IMR-90 (cell line): ENCODE results near the gene PPY. TPM values are rescaled to one million over a fixed set of nuclear protein-coding genes. Genes with fewer than 3 reads are reported as not detected.

Source experiments
- ATAC-seq: fragments of 200-7000 bp; cut with Tn5 transposase; 2 replicates; pipeline ENCODE4 v1.9.1; 2020; ENCODE audit warnings: low read depth, mild to moderate bottlenecking, moderate library complexity
- BruUV-seq: library from RNA; stranded (reverse); fragments of 400-500 nt; replicated peaks from 2 replicates; lab custom pipeline; 2021; lab: Mats Ljungman, UMichigan
- CTCF ChIA-PET: fragments of 300-600 bp; formaldehyde crosslinking; extraction: SDS; loops from one replicate; lab custom pipeline; 2021; ENCODE audit warnings: antibody characterized with exemption; lab: Yijun Ruan, JAX
- POLR2A ChIA-PET: fragments of 300-600 bp; sonication (Branson Sonifier 250); formaldehyde crosslinking; loops from one replicate; lab custom pipeline; 2022; ENCODE audit warnings: antibody characterized with exemption; ENCODE audit not compliant: unreplicated experiment; lab: Charles Lee
- DNase-seq: peaks from one replicate; pipeline ENCODE4 v3.0.0; 2013
- H2AFZ ChIP-seq: replicated peaks from 2 replicates; pipeline ENCODE3; 2013; ENCODE audit warnings: low read length, mild to moderate bottlenecking; ENCODE audit not compliant: poor library complexity
- H2AK5ac ChIP-seq: 2 replicates; pipeline ENCODE4 v1.6.1; 2013; ENCODE audit warnings: low read depth, low read length, inconsistent platforms
- H2AK9ac ChIP-seq: replicated peaks from 2 replicates; pipeline ENCODE3; 2013; ENCODE audit warnings: mild to moderate bottlenecking, low read depth, low read length, moderate library complexity; ENCODE audit not compliant: poor library complexity
- H2BK120ac ChIP-seq: 2 replicates; pipeline ENCODE4 v1.6.1; 2013; ENCODE audit warnings: low read depth, low read length, inconsistent platforms
- H2BK15ac ChIP-seq: 3 replicates; pipeline ENCODE4 v1.6.1; 2013; ENCODE audit warnings: low read depth, low read length, inconsistent platforms
- H2BK20ac ChIP-seq: 2 replicates; pipeline ENCODE4 v1.6.1; 2013; ENCODE audit warnings: low read depth, mild to moderate bottlenecking, inconsistent platforms, low read length, moderate library complexity
- H2BK5ac ChIP-seq: 2 replicates; pipeline ENCODE4 v1.6.1; 2013; ENCODE audit warnings: mild to moderate bottlenecking, low read depth, low read length, inconsistent platforms; ENCODE audit not compliant: poor library complexity, severe bottlenecking
- H3K14ac ChIP-seq: replicated peaks from 2 replicates; pipeline ENCODE4 v1.6.1; 2013; ENCODE audit warnings: low read depth, low read length, inconsistent platforms
- H3K18ac ChIP-seq: 2 replicates; pipeline ENCODE4 v1.6.1; 2013; ENCODE audit warnings: low read depth, low read length, control low read depth
- H3K23ac ChIP-seq: 2 replicates; pipeline ENCODE4 v1.6.1; 2013; ENCODE audit warnings: low read depth, low read length, inconsistent platforms
- H3K27ac ChIP-seq: 2 replicates; pipeline ENCODE4 v1.5.1; 2013; ENCODE audit warnings: mild to moderate bottlenecking, control low read depth, low read length; ENCODE audit not compliant: insufficient read depth
- H3K27me3 ChIP-seq: 2 replicates; pipeline ENCODE4 v1.6.1; 2013; ENCODE audit warnings: low read length; ENCODE audit not compliant: control insufficient read depth, insufficient read depth
- H3K36me3 ChIP-seq: 2 replicates; pipeline ENCODE4 v1.6.1; 2013; ENCODE audit warnings: low read length, mixed read lengths; ENCODE audit not compliant: control insufficient read depth, insufficient read depth
- H3K4ac ChIP-seq: 2 replicates; pipeline ENCODE4 v1.6.1; 2013; ENCODE audit warnings: low read depth, low read length, inconsistent platforms
- H3K4me1 ChIP-seq: 2 replicates; pipeline ENCODE4 v1.6.1; 2013; ENCODE audit warnings: low read length, mixed read lengths; ENCODE audit not compliant: control insufficient read depth, insufficient read depth
- H3K4me2 ChIP-seq: 2 replicates; pipeline ENCODE4 v1.6.1; 2013; ENCODE audit warnings: low read depth, mild to moderate bottlenecking, control low read depth, low read length, moderate library complexity
- H3K4me3 ChIP-seq: 2 replicates; pipeline ENCODE4 v1.5.1; 2013; ENCODE audit warnings: low read depth, mild to moderate bottlenecking, control low read depth, low read length, moderate library complexity; ENCODE audit not compliant: insufficient read depth
- H3K56ac ChIP-seq: 2 replicates; pipeline ENCODE4 v1.6.1; 2013; ENCODE audit warnings: low read length, inconsistent platforms; ENCODE audit not compliant: insufficient read depth; ENCODE audit errors: extremely low read depth
- H3K79me1 ChIP-seq, 2 experiments: 2 replicates each; pipeline ENCODE4 v1.6.1; 2013; ENCODE audit warnings: low read length in 2 of 2, inconsistent platforms in 1 of 2, low read depth in 1 of 2
- H3K9ac ChIP-seq: 2 replicates; pipeline ENCODE4 v1.6.1; 2013; ENCODE audit warnings: low read depth, low read length, control low read depth
- H3K9me1 ChIP-seq: 2 replicates; pipeline ENCODE4 v1.6.1; 2013; ENCODE audit warnings: low read length, inconsistent platforms; ENCODE audit not compliant: insufficient read depth
- H3K9me3 ChIP-seq: 2 replicates; pipeline ENCODE4 v1.6.1; 2013; ENCODE audit warnings: low read length; ENCODE audit not compliant: control insufficient read depth, insufficient read depth
- H4K20me1 ChIP-seq: 2 replicates; pipeline ENCODE4 v1.6.1; 2013; ENCODE audit warnings: low read length, inconsistent platforms; ENCODE audit not compliant: insufficient read depth
- H4K5ac ChIP-seq: 2 replicates; pipeline ENCODE4 v1.6.1; 2013; ENCODE audit warnings: mild to moderate bottlenecking, low read depth, low read length, control low read depth
- H4K8ac ChIP-seq, 2 experiments: 2 replicates each; pipeline ENCODE4 v1.6.1; 2013; ENCODE audit warnings: low read depth in 2 of 2, low read length in 2 of 2, control low read depth in 1 of 2, inconsistent platforms in 1 of 2
- H4K91ac ChIP-seq: 2 replicates; pipeline ENCODE4 v1.6.1; 2013; ENCODE audit warnings: low read depth, low read length, inconsistent platforms; ENCODE audit not compliant: insufficient read depth
- BHLHE40 ChIP-seq: fragments of 150-350 bp; IDR thresholded peaks from 2 replicates; pipeline ENCODE4 v1.6.1; 2016; ENCODE audit warnings: mild to moderate bottlenecking, low read depth, low read length
- CEBPB ChIP-seq: IDR thresholded peaks from 2 replicates; pipeline ENCODE4 v1.6.1; 2012; ENCODE audit warnings: low read depth, low read length, improper control_type of control experiment
- CHD1 ChIP-seq: IDR thresholded peaks from 2 replicates; pipeline ENCODE4 v1.6.1; 2012; ENCODE audit warnings: low read depth, low read length, improper control_type of control experiment
- FOS ChIP-seq: fragments of 150-350 bp; IDR thresholded peaks from 2 replicates; pipeline ENCODE4 v1.6.1; 2016; ENCODE audit warnings: low read depth, low read length
- MAFK ChIP-seq: IDR thresholded peaks from 2 replicates; pipeline ENCODE4 v1.6.1; 2012; ENCODE audit warnings: low read depth, low read length, improper control_type of control experiment
- MAZ ChIP-seq: IDR thresholded peaks from 2 replicates; pipeline ENCODE4 v1.6.1; 2012; ENCODE audit warnings: low read depth, mild to moderate bottlenecking, low read length, improper control_type of control experiment, moderate library complexity, borderline replicate concordance
- MXI1 ChIP-seq: IDR thresholded peaks from 2 replicates; pipeline ENCODE4 v1.6.1; 2012; ENCODE audit warnings: low read depth, mild to moderate bottlenecking, low read length, moderate library complexity, borderline replicate concordance
- NFE2L2 ChIP-seq: fragments of 150-350 bp; IDR thresholded peaks from 2 replicates; pipeline ENCODE4 v1.6.1; 2016; ENCODE audit warnings: low read depth, mild to moderate bottlenecking, low read length
- POLR2A ChIP-seq: IDR thresholded peaks from 2 replicates; pipeline ENCODE4 v1.6.1; 2012; ENCODE audit warnings: mild to moderate bottlenecking, low read depth, low read length
- RAD21 ChIP-seq: IDR thresholded peaks from 2 replicates; pipeline ENCODE4 v1.6.1; 2012; ENCODE audit warnings: low read length, improper control_type of control experiment
- RCOR1 ChIP-seq: IDR thresholded peaks from 2 replicates; pipeline ENCODE4 v1.6.1; 2012; ENCODE audit warnings: mild to moderate bottlenecking, low read length, improper control_type of control experiment; ENCODE audit not compliant: insufficient replicate concordance
- RFX5 ChIP-seq: IDR thresholded peaks from 2 replicates; pipeline ENCODE4 v1.8.0; 2012; ENCODE audit warnings: low read depth, mild to moderate bottlenecking, low read length, moderate library complexity
- SMC3 ChIP-seq: fragments of 150-350 bp; IDR thresholded peaks from 2 replicates; pipeline ENCODE4 v1.6.1; 2016; ENCODE audit warnings: low read depth, mild to moderate bottlenecking, antibody characterized with exemption, low read length, moderate library complexity
- WGBS, 2 experiments: methylation state at CpG; one replicate each; pipeline versions ENCODE4 v1.1.5 to v1.1.7; 2013; ENCODE audit warnings: missing lambda C conversion rate in 2 of 2; ENCODE audit not compliant: insufficient read length in 1 of 2; ENCODE audit errors: extremely low coverage in 2 of 2; 5-methylcytosine and 5-hydroxymethylcytosine counted together
- dilution Hi-C: fragments of 300-500 bp; cut with HindIII; formaldehyde crosslinking; loops from one replicate; pipeline ENCODE4 v1.14.3; 2018; ENCODE audit warnings: low sequenced_read_pairs; ENCODE audit not compliant: unreplicated experiment
- in situ Hi-C: fragments of 300-500 bp; cut with MboI; formaldehyde crosslinking; loops from 3 replicates; pipeline ENCODE4 v1.14.3; 2019; ENCODE audit warnings: low sequenced_read_pairs, inconsistent platforms, mixed read lengths
- intact Hi-C: fragments of 100-400 bp; cut with micrococcal nuclease; formaldehyde crosslinking; loops from 2 replicates; pipeline ENCODE4 v1.10.0; 2022
- polyA plus RNA-seq, 3 experiments: library from polyadenylated mRNA; depleted of rRNA; stranded (reverse); fragments of >200 nt; gene quantifications; 2 replicates each; pipeline ENCODE4 v1.2.3, GENCODE V29; 2012; ENCODE audit warnings: low replicate concordance in 1 of 3
- total RNA-seq: library from RNA; depleted of rRNA; stranded (reverse); fragments of >200 nt; gene quantifications from 2 replicates; pipeline ENCODE4 v1.2.3, GENCODE V29; 2012
- TF ChIP-seq, protein P1 (sequence below): fragments of 150-350 bp; IDR thresholded peaks from 2 replicates; pipeline ENCODE4 v1.6.1; 2017; ENCODE audit warnings: mild to moderate bottlenecking, antibody characterized with exemption, low read length, low read depth
- TF ChIP-seq, protein P2 (sequence below): conservative IDR thresholded peaks from 2 replicates; pipeline ENCODE4 v1.5.1; 2012; ENCODE audit warnings: mild to moderate bottlenecking, low read depth, low read length, improper control_type of control experiment
- TF ChIP-seq, protein P3 (sequence below): fragments of 150-350 bp; IDR thresholded peaks from 2 replicates; pipeline ENCODE4 v1.6.1; 2016; ENCODE audit warnings: low read depth, mild to moderate bottlenecking, low read length, moderate library complexity, borderline replicate concordance

The PPY gene
- total and polyA plus RNA-seq, 2 of the 4 experiments (the other 2 are of a cell fraction): not detected

DNA sequence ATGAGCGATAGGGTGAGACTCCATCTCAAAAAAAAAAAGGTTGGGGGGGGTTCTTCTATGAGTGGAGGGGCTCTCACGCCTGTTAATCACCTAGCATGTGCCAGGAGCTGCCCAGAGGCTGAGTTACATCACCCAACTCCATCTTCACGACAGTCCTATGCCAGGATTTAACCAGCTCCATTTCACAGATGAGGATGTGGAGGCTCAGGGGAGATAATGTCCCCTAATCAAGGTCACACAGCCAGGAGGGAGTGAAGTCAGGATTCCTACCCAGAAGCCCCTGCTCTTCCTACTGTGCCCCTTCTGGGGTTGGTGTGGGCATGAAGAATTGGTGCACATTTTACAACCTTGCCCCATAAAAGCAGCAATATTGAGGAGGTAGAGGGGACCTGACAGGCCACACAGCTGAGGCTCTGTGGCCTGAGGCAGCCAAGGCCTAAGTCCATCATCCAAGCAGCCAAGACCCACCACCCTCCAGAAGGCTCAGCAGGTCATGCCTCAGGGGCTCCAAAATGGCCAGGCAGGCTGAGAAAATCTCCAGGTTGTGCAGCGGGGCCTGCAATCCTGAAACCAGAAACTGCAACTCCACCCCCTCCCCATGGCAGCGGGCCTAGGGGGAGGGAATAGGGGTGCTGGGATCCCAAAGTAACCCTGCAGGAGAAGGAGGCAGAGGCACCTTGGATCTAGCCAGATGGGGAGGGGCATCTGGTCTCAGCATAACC, 6.9 kb downstream of the PPY start:
- no peak overlapping the region for H3K18ac ChIP-seq
- no peak overlapping the region for H3K4me3 ChIP-seq
- no peak overlapping the region for H2BK15ac ChIP-seq
- no peak overlapping the region for H4K91ac ChIP-seq
- WGBS, 2 experiments: 100% methylated on average over 1 of the region's 5 CpGs; no CpG with 5 or more reads in 1 of the 2 experiments
- no peak overlapping the region for H2AK5ac ChIP-seq
- H2AFZ ChIP-seq: no peak overlapping the region
- no peaks in the 10 kb centered on the region for H4K20me1 ChIP-seq
- H3K4me1 ChIP-seq: no peaks in the 10 kb centered on the region; the same call in 1 of the 2 replicates
- H2AK9ac ChIP-seq: no peak overlapping the region
- dilution Hi-C loops (no loop called here), intact Hi-C loops (no loop called here), in situ Hi-C loops (no loop called here)
- H3K27ac ChIP-seq: no peak overlapping the region
- H3K36me3 ChIP-seq: no peaks in the 10 kb centered on the region
- no peak overlapping the region for H3K14ac ChIP-seq
- TF ChIP-seq MAZ: no peak
- no peak for TF ChIP-seq BHLHE40
- TF ChIP-seq CHD1: no peak
- TF ChIP-seq CEBPB: no peak
- no peak for TF ChIP-seq SMC3
- TF ChIP-seq FOS: no peak
- no peak for TF ChIP-seq MAFK
- TF ChIP-seq, protein P1, sequence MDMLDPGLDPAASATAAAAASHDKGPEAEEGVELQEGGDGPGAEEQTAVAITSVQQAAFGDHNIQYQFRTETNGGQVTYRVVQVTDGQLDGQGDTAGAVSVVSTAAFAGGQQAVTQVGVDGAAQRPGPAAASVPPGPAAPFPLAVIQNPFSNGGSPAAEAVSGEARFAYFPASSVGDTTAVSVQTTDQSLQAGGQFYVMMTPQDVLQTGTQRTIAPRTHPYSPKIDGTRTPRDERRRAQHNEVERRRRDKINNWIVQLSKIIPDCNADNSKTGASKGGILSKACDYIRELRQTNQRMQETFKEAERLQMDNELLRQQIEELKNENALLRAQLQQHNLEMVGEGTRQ: no peak
- TF ChIP-seq RCOR1: no peak
- TF ChIP-seq RFX5: no peak
- no peak for TF ChIP-seq RAD21
- TF ChIP-seq, protein P2, sequence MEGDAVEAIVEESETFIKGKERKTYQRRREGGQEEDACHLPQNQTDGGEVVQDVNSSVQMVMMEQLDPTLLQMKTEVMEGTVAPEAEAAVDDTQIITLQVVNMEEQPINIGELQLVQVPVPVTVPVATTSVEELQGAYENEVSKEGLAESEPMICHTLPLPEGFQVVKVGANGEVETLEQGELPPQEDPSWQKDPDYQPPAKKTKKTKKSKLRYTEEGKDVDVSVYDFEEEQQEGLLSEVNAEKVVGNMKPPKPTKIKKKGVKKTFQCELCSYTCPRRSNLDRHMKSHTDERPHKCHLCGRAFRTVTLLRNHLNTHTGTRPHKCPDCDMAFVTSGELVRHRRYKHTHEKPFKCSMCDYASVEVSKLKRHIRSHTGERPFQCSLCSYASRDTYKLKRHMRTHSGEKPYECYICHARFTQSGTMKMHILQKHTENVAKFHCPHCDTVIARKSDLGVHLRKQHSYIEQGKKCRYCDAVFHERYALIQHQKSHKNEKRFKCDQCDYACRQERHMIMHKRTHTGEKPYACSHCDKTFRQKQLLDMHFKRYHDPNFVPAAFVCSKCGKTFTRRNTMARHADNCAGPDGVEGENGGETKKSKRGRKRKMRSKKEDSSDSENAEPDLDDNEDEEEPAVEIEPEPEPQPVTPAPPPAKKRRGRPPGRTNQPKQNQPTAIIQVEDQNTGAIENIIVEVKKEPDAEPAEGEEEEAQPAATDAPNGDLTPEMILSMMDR: no peak
- no peak for TF ChIP-seq NFE2L2
- TF ChIP-seq, protein P3, sequence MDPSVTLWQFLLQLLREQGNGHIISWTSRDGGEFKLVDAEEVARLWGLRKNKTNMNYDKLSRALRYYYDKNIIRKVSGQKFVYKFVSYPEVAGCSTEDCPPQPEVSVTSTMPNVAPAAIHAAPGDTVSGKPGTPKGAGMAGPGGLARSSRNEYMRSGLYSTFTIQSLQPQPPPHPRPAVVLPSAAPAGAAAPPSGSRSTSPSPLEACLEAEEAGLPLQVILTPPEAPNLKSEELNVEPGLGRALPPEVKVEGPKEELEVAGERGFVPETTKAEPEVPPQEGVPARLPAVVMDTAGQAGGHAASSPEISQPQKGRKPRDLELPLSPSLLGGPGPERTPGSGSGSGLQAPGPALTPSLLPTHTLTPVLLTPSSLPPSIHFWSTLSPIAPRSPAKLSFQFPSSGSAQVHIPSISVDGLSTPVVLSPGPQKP: no peak
- TF ChIP-seq MXI1: no peak
- no peak for TF ChIP-seq POLR2A
- peaks cover 60% of the 10 kb centered on the region for H3K27me3 ChIP-seq
- no peak overlapping the region for H2BK5ac ChIP-seq
- no peak overlapping the region for H3K4ac ChIP-seq
- no peak overlapping the region for H3K4me2 ChIP-seq
- no peak overlapping the region for H2BK120ac ChIP-seq
- H3K56ac ChIP-seq: no peak overlapping the region
- DNase-seq (no peak), ATAC-seq (no peak)
- no peak overlapping the region for H4K8ac ChIP-seq
- POLR2A ChIA-PET: no interaction called here
- H3K23ac ChIP-seq: no peak overlapping the region
- H2BK20ac ChIP-seq: no peak overlapping the region
- H3K9me3 ChIP-seq: no peaks in the 10 kb centered on the region
- no peaks in the 10 kb centered on the region; the same call in 1 of the 2 replicates for H3K9me1 ChIP-seq
- no peaks in the 10 kb centered on the region for H3K79me1 ChIP-seq
- no TSS peak for BruUV-seq
- CTCF ChIA-PET: no interaction called here
- no peak overlapping the region for H3K9ac ChIP-seq
- no peak overlapping the region for H4K5ac ChIP-seq
